NCI-H2081 treated with DMSO at 0.1 percent for 48 hours (cell line): ENCODE results near the gene COMT.
"Not testable (repeated sequence)": the region's sequence is repeated elsewhere in the genome, so short reads cannot be mapped to it uniquely, and the experiment has no call there.

ENCODE experiments used
- DNase-seq: peaks from one replicate; lab custom pipeline; 2025; lab: John Stamatoyannopoulos, UW

The COMT gene

GRCh38 chr22:19909350-19910179 is 32.0 kb upstream of the COMT start:
- no peak for DNase-seq

DNA sequence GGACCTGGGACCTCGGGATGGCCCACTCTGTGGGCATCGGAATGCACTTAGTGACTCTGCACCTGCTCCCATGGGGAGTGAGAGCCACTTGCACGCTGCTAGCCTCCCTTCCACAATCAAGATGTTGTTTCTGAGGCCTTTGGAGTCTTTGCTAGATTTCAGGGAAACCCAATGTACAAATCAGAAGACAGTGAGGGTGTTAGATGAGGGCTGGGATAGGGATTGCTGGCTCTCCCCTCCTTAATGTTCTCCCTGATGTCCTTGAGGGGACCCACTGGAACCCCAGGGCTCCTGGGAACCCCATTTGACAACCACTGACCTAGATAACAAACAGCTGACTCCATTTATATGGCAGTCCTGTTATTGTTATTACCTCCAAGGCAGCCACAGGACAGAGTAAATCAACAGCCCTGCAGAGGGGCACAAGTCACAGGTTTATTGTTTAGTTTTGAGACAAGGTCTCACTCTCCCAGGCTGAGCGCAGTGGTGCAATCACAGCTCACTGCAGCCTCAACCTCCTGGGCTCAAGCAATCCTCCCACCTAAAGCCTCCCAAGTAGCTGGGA is 31.3 kb upstream of the COMT start:
- DNase-seq, result no peak

GRCh38 chr22:19911540-19912270 is 29.9 kb upstream of the COMT start:
- DNase-seq, result no peak

- no peak for DNase-seq
Observed at GRCh38 chr22:19912271-19912999, 29.1 kb upstream of the COMT start.

GRCh38 chr22:19913337-19913936 is 28.1 kb upstream of the COMT start:
- DNase-seq, result no peak

GRCh38 chr22:19914201-19914943 is 27.2 kb upstream of the COMT start:
- no peak for DNase-seq

GRCh38 chr22:19915287-19915954 is 26.2 kb upstream of the COMT start:
- no peak for DNase-seq

GRCh38 chr22:19916006-19916405 is 25.6 kb upstream of the COMT start:
- DNase-seq, result no peak

DNA sequence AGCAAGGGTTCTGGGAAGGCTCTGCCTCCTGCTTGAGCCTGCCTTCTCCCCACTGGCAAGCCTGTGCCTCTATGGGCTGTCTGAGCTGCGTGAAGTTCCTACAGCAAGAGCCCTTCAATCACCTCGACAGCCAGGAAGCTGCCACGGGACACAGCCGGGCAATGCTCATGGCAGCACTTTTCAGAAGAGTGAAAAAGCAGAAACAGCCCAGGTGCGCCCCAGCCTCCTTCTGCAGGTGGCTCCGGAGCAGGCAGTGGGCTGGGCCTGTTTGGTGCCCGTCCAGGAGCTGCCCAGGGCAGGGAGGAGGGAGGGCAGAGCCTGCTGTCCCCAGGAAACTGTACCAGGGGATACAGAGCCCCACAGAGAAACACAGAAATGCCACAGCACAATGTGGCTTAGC is 24.6 kb upstream of the COMT start:
- no peak for DNase-seq

DNA sequence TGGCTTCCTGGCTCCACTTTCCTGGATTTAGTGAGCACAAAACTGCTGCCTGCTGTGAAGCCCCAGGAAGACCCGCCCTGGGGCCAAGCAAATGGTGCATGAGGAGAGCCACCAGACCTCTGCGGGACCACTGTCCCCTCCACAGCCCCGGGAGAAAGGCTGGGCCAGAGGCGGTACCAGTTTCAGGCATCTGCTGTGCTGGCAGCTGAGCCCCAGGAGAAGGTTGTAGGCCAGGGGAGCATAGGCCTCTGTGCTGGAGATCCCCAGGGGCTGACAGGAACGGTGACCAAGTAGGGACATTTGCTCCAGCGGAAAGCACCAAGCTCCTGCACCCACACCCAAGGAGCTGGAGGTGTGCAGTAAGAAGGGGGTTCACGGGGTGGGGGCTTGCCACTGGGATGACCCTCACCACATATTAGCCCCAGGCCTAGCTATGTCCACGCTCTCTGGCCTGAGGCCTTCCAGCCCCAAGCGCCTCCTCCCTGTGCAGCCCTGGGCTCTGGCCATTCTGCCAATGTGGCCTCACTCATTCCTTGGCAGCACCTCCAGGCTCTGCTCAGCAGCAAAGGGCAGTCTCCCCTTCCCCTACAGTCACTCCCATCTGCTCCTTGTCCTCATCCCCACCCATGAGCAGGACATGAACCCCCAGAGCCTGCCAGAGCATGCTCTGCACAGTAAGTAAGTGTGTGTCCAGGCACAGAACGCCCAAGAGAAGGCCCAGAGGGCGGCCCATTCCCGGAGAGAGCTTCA is 24.0 kb upstream of the COMT start:
- DNase-seq, result no peak

DNA sequence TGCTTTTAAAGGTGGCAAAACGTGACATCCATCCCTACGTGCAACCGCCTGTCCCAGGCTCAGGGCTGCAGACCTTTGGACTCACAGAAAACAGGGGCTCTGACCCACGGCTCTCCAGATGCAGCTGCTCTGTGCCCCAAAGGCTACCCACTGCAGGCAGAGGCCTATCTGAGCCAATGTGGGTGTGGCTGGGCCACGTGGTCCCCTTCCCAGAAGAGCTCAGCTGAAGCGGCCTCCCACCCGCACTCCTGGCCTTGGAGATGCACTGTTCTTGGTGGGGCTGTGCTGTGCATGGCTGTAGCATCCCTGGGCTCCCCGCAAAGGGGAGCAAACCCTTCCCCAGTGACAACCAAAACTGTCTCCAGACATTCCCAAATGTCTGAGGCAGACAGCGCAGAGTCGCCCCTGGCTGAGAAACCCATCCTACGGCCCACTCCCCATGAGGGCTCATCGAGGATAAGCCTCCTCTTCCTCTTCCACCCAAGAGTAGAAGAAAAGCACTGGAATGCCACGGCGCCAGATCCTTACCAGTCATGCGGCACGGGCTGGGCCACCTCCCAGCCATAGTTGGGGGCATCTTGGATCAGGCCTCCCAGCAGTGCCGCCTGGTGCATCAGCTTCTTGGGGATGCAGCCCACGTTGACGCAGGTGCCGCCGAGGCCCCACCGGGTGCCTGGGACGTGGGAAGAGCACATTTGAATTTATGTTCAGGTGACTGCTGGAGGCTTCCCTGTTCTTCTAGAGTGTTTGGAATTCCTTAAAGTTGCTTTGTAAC is 23.1 kb upstream of the COMT start:
- DNase-seq, result no peak

DNA sequence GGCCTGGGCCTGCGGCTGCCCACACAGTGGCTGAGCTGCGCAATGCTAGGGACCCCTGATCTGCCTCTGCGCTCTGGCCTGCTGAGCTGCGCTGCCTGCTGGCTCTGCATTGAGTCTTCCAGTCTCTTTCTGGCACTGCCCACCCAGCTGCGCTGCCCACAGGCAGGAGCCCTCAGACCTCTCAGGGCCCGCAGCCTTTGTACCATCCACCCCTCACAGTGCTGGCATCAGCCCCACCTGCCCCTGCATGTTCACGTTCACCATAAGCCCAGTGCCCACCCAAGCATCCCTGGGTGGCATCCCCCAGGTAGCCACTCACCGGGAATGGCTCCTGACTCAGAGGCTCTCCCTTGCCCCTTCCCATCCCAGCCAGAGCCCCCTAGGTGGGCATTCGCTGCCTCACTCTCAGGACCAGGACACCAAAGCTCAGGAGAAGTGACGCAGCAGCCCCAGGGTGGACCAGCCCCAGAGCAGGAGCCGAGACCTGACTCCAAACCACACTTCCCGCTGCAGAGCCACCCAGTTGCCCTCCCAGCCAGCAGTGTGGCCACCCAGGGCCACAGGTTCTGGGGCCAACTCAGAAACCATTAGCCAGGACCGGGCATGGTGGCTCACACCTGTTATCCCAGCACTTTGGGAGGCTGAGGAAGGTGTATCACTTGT is 21.7 kb upstream of the COMT start:
- no peak for DNase-seq

- no peak for DNase-seq
Observed at GRCh38 chr22:19921544-19922081, 20.0 kb upstream of the COMT start.

DNA sequence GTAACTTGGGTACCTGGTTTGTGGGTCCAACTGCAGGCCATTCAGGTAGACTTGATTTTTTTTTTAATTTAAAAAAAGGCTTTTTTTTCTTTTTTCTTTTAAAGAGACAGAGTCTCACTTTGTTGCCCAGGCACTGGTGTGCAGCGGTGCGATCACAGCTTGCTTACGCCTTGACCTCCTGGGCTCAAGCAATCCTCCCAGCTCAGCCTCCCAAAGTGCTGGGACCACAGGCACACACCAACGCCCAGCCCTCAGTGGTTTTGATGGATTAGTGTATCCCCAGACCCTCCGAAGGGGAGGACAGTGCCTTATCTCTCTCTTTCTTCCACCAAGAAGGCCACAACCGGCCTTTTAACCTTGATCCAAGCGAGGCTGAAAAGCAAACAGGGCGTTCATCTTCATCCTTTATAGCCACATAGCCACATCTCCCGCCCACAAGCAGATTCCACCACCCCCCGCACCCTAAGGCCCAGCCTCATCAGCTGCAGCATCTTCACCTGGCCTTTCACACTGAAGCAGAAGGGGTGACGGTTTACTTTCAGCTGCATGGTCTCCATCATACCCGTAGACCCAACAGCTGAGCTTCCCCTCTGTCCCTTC is 17.6 kb upstream of the COMT start:
- DNase-seq, result no peak

DNA sequence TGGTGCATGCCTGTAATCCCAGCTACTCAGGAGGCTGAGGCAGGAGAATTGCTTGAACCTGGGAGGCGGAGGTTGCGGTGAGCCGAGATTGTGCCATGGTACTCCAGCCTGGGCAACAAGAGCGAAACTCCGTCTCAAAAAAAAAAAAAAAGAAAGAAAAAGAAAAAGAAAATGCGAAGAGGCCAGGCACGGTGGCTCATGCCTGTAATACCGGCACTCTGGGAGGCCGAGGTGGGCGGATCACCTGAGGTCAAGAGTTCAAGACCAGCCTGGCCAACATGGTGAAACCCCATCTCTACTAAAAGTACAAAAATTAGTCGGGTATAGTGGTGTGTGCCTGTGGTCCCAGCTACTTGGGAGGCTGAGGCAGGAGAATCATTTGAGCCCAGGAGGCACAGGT is 15.5 kb upstream of the COMT start:
- not testable (repeated sequence) for DNase-seq

- no peak for DNase-seq
Observed at GRCh38 chr22:19927696-19928095, 13.9 kb upstream of the COMT start.

DNA sequence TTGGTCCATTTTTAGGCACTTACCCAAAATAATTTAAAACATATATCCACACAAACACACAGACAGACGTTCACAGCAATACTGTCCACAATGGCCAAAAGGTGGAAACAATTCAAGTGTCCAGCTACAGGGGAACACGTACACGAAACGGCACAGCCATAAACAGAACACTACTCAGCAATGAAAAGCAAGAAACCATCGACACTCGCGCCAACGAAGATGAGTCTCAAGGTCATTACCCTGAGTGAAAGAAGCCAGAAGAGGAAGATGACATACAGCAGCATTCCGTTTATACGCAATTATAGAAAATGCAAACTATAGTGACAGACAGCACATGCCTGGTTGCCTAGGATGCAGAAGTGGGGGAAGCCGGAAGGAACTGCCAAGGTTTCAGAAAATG is 13.4 kb upstream of the COMT start:
- no peak for DNase-seq
